HG02981 (cell line): ENCODE data around the gene BBS2.

Experiments
- ATAC-seq: cut with Tn5 transposase; IDR thresholded peaks from one replicate; pipeline ENCODE4 v1.9.1; 2021; ENCODE audit warnings: mild to moderate bottlenecking, moderate library complexity; ENCODE audit not compliant: unreplicated experiment

Gene BBS2

GRCh38 chr16:56436258-56436657 is 83.6 kb downstream of the BBS2 start:
- no peak for ATAC-seq
